NOMO-1 (cell line): ENCODE measurements around the gene MADCAM1.
A peak's percentile ranks its signal among the peaks of the same experiment; 100 is the strongest.

ENCODE experiments used
- DNase-seq, 2 experiments: peaks; one replicate each; lab custom pipeline; 2025; ENCODE audit not compliant: unreplicated experiment in 2 of 2; lab: John Stamatoyannopoulos, UW

MADCAM1 gene

DNA sequence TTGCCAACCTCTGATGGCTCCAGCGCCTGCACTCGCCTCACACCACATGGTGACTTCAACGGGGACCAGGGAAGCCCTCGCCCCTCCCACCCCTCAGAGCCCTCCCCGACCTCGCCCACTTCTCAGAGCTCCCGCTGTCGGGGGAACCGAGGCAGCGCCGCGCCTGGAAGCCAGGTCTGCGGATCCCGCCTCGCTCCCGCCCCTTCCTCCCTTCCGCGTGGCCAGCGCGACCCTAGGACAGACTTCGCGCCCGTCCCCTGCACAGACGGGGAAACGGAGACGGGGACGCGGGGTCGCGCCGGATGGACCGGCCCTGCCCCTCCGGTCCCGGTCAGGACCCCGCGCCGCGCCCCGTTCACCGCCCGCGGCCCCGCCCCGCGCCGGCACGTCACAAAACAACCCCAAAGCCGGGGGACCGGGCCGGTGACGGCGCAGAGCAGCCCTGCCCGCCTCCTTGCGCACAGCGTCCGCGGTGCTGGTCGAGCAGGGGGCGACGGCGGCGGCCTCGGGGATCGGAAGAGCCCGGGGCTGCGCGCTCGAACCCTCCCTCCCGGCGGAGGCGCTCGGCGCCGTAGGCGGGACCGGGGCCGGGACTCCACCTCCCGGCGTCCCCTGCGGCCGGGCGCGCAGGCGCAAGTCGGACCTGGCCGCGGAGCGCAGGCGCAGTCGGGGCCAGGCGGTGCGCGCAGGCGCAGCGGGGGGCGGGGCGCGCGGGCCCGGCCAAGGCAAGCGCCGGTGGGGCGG is 34.9 kb downstream of the MADCAM1 start:
- peak; percentile 75 to 87 for DNase-seq

DNA sequence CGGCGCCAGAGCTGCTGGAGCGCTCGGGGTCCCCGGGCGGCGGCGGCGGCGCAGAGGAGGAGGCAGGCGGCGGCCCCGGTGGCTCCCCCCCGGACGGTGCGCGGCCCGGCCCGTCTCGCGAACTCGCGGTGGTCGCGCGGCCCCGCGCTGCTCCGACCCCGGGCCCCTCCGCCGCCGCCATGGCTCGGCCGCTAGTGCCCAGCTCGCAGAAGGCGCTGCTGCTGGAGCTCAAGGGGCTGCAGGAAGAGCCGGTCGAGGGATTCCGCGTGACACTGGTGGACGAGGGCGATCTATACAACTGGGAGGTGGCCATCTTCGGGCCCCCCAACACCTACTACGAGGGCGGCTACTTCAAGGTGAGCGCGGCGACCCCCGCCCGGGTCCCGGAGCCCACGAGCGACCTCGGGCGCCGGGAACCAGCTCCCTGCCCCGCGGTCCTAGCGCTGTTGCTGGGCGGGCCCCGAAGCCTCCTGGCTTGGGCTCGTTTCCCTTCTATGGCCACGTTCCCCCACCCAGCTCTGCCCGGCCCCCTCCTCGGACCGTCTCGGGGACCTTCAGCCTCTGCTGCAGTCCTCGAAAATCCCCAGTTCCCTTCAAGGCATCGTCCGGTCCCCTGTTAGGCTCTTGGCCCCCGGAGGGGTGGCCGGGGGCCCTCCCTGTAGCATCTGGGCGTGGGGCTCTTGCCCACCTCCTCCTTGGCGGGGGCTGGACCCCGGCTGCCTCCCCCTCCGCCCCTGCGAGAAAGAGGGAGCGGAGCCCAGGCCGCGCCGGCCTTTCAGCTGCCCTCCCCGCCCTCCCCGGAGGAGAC is 35.7 kb downstream of the MADCAM1 start, which contains the start of gene CDC34:
Gene CDC34, plus strand, starts transcription at position 8 of the 808 bp plus-strand sequence. Its CDS starts 172 bp downstream, at position 180.
- DNase-seq, result no peak

DNA sequence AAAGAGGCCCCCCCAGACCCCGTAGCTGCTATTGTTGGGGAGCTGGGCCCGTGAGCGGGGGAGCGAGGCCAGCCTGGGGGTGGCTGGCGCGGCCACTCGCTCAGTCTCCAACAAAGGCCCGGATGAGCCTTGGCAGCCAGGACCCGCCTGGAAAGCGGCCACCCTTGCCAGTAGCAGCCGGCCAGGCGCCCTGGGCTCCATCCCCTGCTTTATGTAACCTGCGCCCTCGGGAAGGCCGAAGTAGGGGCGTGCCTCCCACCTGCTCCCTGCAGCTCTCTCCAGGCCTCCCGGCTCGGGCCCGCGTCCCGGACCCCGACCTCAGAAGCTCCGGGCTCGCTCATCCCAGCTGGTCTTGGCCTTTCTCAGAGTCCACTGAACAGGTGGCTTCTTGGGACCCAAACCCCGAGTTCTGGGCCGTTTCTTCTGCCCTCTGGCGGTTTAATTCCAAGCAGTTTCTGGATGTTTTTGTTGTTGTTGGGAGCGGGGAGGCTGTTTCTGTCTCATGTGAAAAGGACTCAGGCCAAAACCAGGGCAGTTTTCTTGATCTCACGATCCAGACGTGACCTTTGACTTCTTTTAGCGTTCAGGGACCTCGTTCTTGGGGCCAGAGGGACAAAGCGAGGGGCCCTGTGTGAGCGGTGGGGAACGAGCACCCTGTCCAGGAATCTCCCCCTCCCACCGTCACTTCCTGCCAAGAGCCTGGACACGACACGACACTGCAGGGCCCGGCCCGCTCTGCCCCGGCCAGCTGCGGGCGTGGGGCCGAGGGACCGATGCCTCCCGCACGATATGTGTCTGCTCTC is 36.5 kb downstream of the MADCAM1 start:
- DNase-seq, result peak; percentile 46 to 61

DNA sequence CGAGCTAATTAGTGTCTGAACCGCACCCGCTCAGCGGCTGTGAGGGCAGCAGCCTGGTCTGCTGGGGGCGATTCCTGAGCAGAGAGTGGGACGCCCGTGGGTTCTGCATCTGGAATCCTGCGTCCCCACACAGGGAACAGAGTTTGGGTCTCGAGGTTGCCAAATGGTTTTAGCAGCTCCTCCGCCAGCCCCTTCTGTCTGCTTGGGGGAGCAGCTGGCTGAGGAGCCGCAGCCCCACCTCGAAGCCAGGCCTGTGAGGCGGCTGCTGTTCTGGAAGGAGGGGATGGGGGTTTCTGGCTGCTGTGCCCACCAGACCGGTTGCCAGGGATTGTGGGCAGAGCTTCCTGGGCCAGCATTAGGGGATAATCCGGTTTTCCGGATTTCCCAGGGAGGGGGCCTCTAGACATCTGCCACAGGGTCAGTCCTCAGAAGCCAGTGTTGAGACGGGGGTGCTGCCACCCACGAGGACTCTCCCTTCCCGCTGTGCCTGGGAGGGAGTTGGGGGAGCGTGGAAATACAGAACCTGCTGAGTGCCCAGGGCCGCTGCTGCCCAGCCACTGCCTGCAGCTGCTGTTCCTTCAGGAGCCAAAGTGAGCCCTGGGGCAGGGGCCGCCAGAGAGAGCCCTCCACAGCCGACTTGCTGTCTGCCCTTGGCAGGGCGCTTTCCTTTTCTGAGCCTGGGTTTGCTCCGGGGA is 37.2 kb downstream of the MADCAM1 start:
- no peak for DNase-seq

DNA sequence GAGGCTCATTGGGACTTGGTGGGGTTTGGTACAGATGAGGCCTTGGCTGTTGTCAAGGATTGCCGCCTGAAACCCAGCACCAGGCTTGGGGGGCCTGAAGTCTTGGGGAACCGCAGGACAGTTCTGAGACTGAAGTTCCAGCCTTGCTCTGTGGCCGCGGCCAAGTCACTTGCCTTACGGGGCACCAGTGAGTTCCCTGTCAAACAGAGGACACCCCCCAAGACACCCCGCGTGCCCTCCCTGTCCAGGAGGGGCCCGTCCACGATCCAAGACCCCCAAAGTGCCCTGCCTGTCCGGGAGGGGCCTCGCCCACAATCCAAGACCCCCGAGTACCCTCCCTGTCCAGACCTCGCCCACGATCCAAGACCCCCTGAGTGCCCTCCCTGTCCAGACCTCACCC is 37.8 kb downstream of the MADCAM1 start:
- no peak for DNase-seq

DNA sequence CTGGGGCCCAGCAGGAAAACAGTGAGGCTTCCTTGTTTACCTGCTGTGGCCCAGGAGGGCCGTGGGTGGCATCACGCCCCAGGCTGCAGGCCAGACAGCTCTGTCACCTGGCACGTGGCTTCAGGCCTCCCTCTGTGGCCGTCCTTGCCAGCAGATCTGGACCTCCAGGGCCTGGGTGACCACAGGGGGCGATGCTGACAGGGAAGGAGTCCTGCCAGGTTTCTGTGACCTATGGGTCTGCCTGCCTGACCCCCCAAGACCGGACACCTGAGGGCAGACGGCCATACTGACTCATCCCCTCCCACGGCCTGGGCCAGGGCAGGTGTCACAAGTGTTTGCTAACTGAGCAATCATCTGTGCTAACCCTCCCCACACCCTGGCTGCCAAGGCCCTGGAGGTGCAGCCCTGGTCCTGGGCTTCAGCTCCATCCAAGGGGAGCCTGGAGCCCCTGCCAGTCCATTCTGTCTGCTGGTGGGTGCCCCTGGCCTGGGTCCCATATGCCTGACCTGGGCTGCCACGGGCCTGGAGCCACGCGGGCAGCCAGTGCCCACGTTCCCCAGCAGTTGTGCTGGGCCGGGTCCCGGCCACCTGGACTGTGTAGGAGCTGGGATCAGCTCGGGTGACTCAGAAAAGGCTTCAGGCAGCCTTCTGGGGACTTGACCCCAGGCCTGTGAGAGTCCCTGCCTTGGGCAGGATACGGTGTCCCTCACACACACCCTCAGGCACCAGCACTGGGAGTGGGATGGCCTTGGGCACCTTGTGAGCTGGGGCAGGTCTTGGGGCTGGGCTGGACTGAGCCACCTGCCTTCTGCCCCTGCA is 38.9 kb downstream of the MADCAM1 start:
- no peak for DNase-seq

DNA sequence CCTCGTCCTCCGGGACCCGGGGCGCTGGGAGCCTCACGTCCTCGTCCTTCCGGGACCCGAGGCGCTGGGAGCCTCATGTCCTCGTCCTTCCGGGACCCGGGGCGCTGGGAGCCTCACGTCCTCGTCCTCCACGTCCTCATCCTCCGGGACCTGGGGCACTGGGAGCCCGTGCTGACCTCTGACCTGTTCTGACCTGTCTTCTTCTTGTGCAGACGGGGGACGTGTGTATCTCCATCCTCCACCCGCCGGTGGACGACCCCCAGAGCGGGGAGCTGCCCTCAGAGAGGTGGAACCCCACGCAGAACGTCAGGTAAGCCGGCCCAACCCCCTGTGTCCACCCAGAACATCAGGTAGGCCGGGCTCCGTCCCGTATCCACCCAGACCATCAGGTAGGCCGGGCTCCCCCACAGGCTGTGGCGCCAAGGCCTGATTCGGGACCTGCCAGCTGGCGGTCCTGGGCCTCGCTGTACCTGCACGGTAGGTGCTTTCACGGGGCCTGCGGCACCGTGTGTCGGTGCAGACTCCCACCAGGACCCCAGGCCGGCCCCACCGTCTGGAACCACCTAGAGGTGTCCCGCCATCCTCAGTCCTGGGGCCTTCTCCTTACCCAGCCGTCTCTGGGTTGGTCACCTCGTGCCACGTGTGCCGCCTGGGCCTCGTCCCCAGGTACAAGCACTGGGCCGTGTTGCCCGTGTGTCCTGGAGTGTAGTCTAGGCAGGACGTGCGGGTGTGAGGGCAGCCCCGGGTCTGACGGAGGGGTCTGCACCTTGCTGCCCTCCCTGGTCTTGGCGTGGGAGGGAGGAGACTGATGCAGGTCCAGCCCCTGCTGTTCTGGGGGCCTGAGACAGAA is 40.0 kb downstream of the MADCAM1 start:
- DNase-seq, result no peak

DNA sequence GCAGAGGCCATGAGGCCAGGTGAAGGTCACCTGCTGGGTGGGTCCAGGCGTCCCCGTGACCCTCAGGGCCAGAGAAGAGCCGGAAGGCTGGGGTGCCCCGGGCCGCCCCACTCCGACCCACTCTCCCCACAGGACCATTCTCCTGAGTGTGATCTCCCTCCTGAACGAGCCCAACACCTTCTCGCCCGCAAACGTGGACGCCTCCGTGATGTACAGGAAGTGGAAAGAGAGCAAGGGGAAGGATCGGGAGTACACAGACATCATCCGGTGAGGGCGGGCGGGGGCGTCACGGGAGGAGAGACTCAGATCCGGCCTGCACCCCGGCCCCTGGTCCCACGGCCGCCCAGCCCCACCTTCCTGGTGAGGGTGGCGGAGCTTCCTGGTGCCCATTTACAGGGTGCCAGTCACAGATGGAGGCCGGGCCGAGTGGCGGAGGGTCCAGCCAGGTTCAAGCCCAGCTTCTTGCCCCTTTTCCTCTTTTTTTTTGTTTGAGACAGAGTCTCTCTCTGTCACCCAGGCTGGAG is 40.7 kb downstream of the MADCAM1 start:
- no peak for DNase-seq

DNA sequence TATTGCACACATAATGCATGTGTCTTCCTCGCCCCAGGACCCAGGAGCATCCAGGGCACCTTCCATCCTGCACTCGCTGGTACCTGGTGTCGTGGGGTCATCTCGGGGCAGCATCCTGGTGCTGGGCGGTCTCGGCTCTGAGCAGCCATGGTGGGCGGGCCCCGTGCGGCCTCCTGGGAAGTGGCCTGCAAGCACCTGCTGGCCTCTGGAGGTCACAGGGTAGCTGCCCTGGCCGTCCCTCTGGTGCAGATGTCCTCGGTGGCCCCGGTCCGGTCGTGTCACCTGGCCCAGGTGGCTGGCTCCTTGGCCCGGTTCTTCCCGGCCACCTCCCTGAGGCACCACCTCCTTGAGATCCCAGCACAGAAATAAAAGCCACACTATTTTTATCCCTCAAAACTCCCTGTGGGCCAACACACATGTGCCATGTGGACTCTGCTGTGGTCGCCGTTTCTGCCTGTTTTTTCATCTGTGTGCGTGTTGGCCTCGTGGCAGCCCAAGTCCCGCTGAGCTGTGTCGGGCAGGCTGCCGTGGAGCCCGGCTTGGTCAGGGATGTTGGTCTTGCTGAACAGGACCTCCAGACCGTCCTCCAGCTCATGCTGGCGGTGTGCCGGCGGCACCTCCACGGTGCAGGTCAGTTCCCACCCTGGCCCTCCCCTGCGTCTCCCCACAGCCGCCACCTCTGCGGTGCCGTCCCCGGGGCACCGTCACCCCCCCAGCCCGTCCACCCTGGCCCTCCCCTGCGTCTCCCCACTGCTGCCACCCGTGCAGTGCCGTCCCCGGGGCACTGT is 42.5 kb downstream of the MADCAM1 start:
- DNase-seq, result no peak

GRCh38 chr19:539429-540030 is 43.2 kb downstream of the MADCAM1 start:
- no peak for DNase-seq

- DNase-seq, result no peak
Observed at GRCh38 chr19:540867-541637, 44.8 kb downstream of the MADCAM1 start.

- no peak for DNase-seq
Observed at GRCh38 chr19:541699-542098, 45.4 kb downstream of the MADCAM1 start.

DNA sequence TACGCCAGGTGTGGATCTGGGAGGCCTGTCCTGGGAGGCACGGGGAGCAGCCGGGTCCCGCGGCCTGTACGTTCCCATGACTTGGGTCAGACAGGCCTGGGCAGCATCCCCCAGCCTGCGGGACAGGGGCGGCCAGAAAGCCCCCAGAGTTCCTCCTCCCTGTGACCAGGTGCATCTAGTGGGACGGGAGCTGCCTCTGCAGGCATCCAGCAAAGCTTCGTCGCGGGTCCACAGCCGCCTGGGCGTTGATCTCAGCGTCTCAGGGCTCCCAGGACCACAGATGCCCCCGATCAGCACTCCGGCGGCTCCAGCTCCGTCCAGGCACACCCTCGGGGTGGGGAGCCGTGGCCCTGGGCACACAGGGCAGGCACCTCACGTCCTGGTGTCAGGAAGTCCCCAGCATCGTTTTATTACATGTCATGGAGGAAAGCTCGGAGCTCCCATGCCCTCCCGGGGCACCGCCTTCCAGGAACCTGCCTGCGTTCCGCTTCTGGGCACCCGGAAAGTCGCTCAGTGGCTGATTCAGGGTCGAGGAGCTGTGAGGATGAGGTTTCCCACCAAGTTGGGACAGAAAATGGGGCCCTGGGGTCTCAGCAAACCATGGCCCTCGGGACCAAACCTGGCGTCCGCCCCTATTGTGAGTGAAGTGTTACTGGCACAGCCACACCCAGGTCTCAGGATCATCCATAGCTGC is 46.0 kb downstream of the MADCAM1 start:
- DNase-seq, result no peak

DNA sequence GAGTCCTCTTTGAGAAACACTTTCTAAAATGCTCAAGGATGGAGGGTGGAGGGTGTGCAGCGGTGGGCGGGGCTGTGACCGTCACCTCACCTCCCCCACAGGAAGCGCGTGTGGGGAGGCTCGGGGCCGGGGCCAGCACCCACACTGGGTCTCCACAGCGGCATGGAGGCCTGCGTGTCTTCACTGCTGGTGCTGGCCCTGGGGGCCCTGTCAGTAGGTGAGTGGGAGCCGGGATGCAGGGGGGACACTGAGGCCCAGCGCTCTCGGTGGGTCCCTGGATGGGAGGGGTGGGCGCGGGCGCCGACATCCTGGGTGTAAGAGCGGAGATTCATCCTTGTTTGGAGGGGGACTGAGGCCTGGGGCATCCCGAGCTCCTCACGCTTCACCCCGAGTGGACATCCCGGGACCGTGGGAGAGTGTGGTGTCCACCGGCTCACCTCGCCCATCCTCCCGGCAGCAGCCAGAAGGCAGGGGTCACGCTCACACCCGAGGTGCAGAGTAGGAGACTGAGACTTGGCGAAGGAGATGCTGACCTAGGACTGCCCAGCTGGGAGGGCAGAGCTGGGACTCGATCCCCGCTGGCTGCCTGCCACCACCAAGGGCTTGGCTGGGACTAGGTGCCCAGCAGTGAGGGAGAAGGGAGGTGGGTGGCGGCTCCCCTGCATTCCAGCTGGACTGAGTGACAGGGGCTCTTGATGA is 47.8 kb downstream of the MADCAM1 start, which contains the start of gene GZMM:
Gene GZMM, plus strand, starts transcription at position 144 of the 699 bp plus-strand sequence. Its CDS starts 19 bp downstream, at position 163.
- no peak for DNase-seq

GRCh38 chr19:547117-547516 is 50.8 kb downstream of the MADCAM1 start:
- DNase-seq, result no peak
